ENCODE results near the gene CHTF18. TPM values are rescaled to one million over a fixed set of nuclear protein-coding genes. Genes with fewer than 3 reads are reported as not detected.
"Not testable (repeated sequence)": the region's sequence is repeated elsewhere in the genome, so short reads cannot be mapped to it uniquely, and the experiment has no call there.

The CHTF18 gene
- polyA plus RNA-seq, 3 donors: 0.57 to 13.8 (median 2.2) TPM

- peaks cover 17 to 24% of the 10 kb centered on the region in 2 donors for H3K4me1 ChIP-seq (ENCODE audit: control insufficient read depth in 1 of 2, insufficient read depth in 2 of 2, low read length in 2 of 2)
- H3K27me3 ChIP-seq (ENCODE audit: control insufficient read depth in 2 of 2, insufficient read depth in 2 of 2, low read length in 2 of 2): no peaks in the 10 kb centered on the region
- H2AFZ ChIP-seq (ENCODE audit: insufficient read depth, low read depth, low read length, poor library complexity, severe bottlenecking): no peak overlapping the region
- Mint-ChIP-seq H3K4me3 (no peak overlapping the region), H3K36me3 (peaks cover 0 to under 1% of the 10 kb centered on the region in 2 donors), H3K27ac (peak overlapping the region in 1 of 7 donors; percentile 63), H3K27me3 (ENCODE audit: low read depth in 3 of 3) (peaks cover 0 to 4% (median 0%) of the 10 kb centered on the region in 3 donors), H3K4me1 (peaks cover 18% of the 10 kb centered on the region), H3K9me3 (peaks cover 0 to 3% (median 2%) of the 10 kb centered on the region in 7 donors)
- intact Hi-C loops (cut with micrococcal nuclease): no loop called here
- H3K36me3 ChIP-seq (replicated peaks in 1 of 2; ENCODE audit: control insufficient read depth in 1 of 2, insufficient read depth in 2 of 2, low read length in 2 of 2): no peaks in the 10 kb centered on the region
- WGBS (ENCODE audit: insufficient coverage): 90% methylated on average over 29 of the region's 39 CpGs
- no peak overlapping the region for H3K27ac ChIP-seq (ENCODE audit: low read depth in 1 of 2, low read length in 2 of 2)
- H3K9ac ChIP-seq (ENCODE audit: insufficient read depth, low read length, poor library complexity, severe bottlenecking): no peak overlapping the region
- no peaks in the 10 kb centered on the region for H3K79me2 ChIP-seq (ENCODE audit: insufficient read depth, low read length)
- no peak overlapping the region for H3K4me3 ChIP-seq (replicated peaks in 1 of 3; ENCODE audit: low read depth in 2 of 3, low read length in 3 of 3)
- H3K4me2 ChIP-seq (replicated peaks; ENCODE audit: extremely low read depth, low read length, poor library complexity, severe bottlenecking): no peak overlapping the region
- DNase-seq: no peak
- no peaks in the 10 kb centered on the region for H3K9me3 ChIP-seq (replicated peaks in 1 of 2; ENCODE audit: control insufficient read depth in 1 of 2, insufficient read depth in 1 of 2, low read length in 2 of 2)
- TF ChIP-seq CTCF (IDR thresholded peaks at IDR 0.05): no peak
- no peaks in the 10 kb centered on the region for H4K20me1 ChIP-seq (ENCODE audit: insufficient read depth, low read length)
Measured at GRCh38 chr16:751152-752006, 37.0 kb upstream of the CHTF18 start.

GRCh38 chr16:752007-752312, 36.5 kb upstream of the CHTF18 start:
- Histone ChIP-seq H4K20me1 (ENCODE audit: insufficient read depth, low read length) (no peaks in the 10 kb centered on the region), H3K27me3 (ENCODE audit: control insufficient read depth in 2 of 2, insufficient read depth in 2 of 2, low read length in 2 of 2) (no peaks in the 10 kb centered on the region), H3K9ac (ENCODE audit: insufficient read depth, low read length, poor library complexity, severe bottlenecking) (no peak overlapping the region), H3K4me1 (ENCODE audit: control insufficient read depth in 1 of 2, insufficient read depth in 2 of 2, low read length in 2 of 2) (peaks cover 20 to 28% of the 10 kb centered on the region in 2 donors), H3K79me2 (ENCODE audit: insufficient read depth, low read length) (no peaks in the 10 kb centered on the region), H3K9me3 (replicated peaks in 1 of 2; ENCODE audit: control insufficient read depth in 1 of 2, insufficient read depth in 1 of 2, low read length in 2 of 2) (no peaks in the 10 kb centered on the region), H2AFZ (ENCODE audit: insufficient read depth, low read depth, low read length, poor library complexity, severe bottlenecking) (no peak overlapping the region), H3K27ac (ENCODE audit: low read depth in 1 of 2, low read length in 2 of 2) (no peak overlapping the region), H3K36me3 (replicated peaks in 1 of 2; ENCODE audit: control insufficient read depth in 1 of 2, insufficient read depth in 2 of 2, low read length in 2 of 2) (no peaks in the 10 kb centered on the region), H3K4me2 (replicated peaks; ENCODE audit: extremely low read depth, low read length, poor library complexity, severe bottlenecking) (no peak overlapping the region), H3K4me3 (replicated peaks in 1 of 3; ENCODE audit: low read depth in 2 of 3, low read length in 3 of 3) (no peak overlapping the region)
- Mint-ChIP-seq H3K9me3 (peaks cover 0 to 5% (median 3%) of the 10 kb centered on the region in 7 donors), H3K4me1 (peaks cover 23% of the 10 kb centered on the region), H3K36me3 (peaks cover 0 to 2% of the 10 kb centered on the region in 2 donors), H3K27ac (no peak overlapping the region), H3K27me3 (ENCODE audit: low read depth in 3 of 3) (peaks cover 0 to 4% (median 0%) of the 10 kb centered on the region in 3 donors), H3K4me3 (no peak overlapping the region)
- DNase-seq: no peak
- no peak for TF ChIP-seq CTCF (IDR thresholded peaks at IDR 0.05)
- intact Hi-C loops (cut with micrococcal nuclease): no loop called here
- 73% methylated on average over 3 of the region's 10 CpGs for WGBS (ENCODE audit: insufficient coverage)

- Mint-ChIP-seq H3K27ac (peak overlapping the region in 6 of 7 donors; percentile 56 to 77 (median 64)), H3K4me1 (peaks cover 35% of the 10 kb centered on the region), H3K4me3 (peak overlapping the region in 1 of 2 donors; percentile 21)
- DNase-seq; H3K27me3 Mint-ChIP-seq (ENCODE audit: low read depth in 3 of 3); H3K36me3 Mint-ChIP-seq; H3K27me3 ChIP-seq (ENCODE audit: control insufficient read depth in 2 of 2, insufficient read depth in 2 of 2, low read length in 2 of 2); H3K9me3 Mint-ChIP-seq; H4K20me1 ChIP-seq (ENCODE audit: insufficient read depth, low read length); H3K36me3 ChIP-seq (replicated peaks in 1 of 2; ENCODE audit: control insufficient read depth in 1 of 2, insufficient read depth in 2 of 2, low read length in 2 of 2); intact Hi-C loops (cut with micrococcal nuclease); H3K9me3 ChIP-seq (replicated peaks in 1 of 2; ENCODE audit: control insufficient read depth in 1 of 2, insufficient read depth in 1 of 2, low read length in 2 of 2); H2AFZ ChIP-seq (ENCODE audit: insufficient read depth, low read depth, low read length, poor library complexity, severe bottlenecking); H3K79me2 ChIP-seq (ENCODE audit: insufficient read depth, low read length); H3K9ac ChIP-seq (ENCODE audit: insufficient read depth, low read length, poor library complexity, severe bottlenecking): not testable (repeated sequence)
- peak overlapping the region; percentile 70 for H3K4me2 ChIP-seq (replicated peaks; ENCODE audit: extremely low read depth, low read length, poor library complexity, severe bottlenecking)
- H3K4me1 ChIP-seq (ENCODE audit: control insufficient read depth in 1 of 2, insufficient read depth in 2 of 2, low read length in 2 of 2): peaks cover 33 to 41% of the 10 kb centered on the region in 2 donors
- H3K27ac ChIP-seq (ENCODE audit: low read depth in 1 of 2, low read length in 2 of 2): peak overlapping the region; percentile 9 to 49
- WGBS (ENCODE audit: insufficient coverage): 93% methylated on average over 6 of the region's 11 CpGs
- peak overlapping the region in 1 of 3 experiments; percentile 68 for H3K4me3 ChIP-seq (replicated peaks in 1 of 3; ENCODE audit: low read depth in 2 of 3, low read length in 3 of 3)
Measured at GRCh38 chr16:754121-754607, 34.3 kb upstream of the CHTF18 start.
